ENCODE results near the gene ALDH7A1. TPM values are rescaled to one million over a fixed set of nuclear protein-coding genes. Genes with fewer than 3 reads are reported as not detected.

ALDH7A1 gene
- total RNA-seq, 1 experiment from 2014 or later = 148 TPM

GRCh38 chr5:126484253-126484652 lies 110.8 kb downstream of the ALDH7A1 start:
- H3K79me1 ChIP-seq (ENCODE audit: insufficient read depth, low read depth, low read length, poor library complexity, severe bottlenecking) = no peaks in the 10 kb centered on the region
- no peak overlapping the region for H4K8ac ChIP-seq (replicated peaks; ENCODE audit: insufficient read length, low read depth, low read length)
- no peak overlapping the region for H2BK12ac ChIP-seq (ENCODE audit: insufficient read length, low read depth, low read length)
- no peaks in the 10 kb centered on the region for H3K9me3 ChIP-seq (ENCODE audit: control insufficient read depth, low read depth, low read length)
- no peak overlapping the region for H2BK120ac ChIP-seq (ENCODE audit: low read depth, low read length, poor library complexity, severe bottlenecking)
- no peak overlapping the region for H3K27ac Mint-ChIP-seq
- DNase-seq = no peak
- H4K20me1 ChIP-seq (ENCODE audit: control insufficient read depth, insufficient read depth, insufficient read length) = no peaks in the 10 kb centered on the region
- H3K4me1 ChIP-seq (ENCODE audit: insufficient read depth, low read length) = no peaks in the 10 kb centered on the region
- peaks cover 3 to 12% of the 10 kb centered on the region in 2 experiments; a peak in 3 of 4 replicates for H3K4me1 Mint-ChIP-seq
- no peaks in the 10 kb centered on the region for H3K27me3 Mint-ChIP-seq (ENCODE audit: low read depth)
- H3K9me3 Mint-ChIP-seq = no peaks in the 10 kb centered on the region
- no peak overlapping the region for H2AFZ ChIP-seq (ENCODE audit: low read length)
- H2AK5ac ChIP-seq (ENCODE audit: insufficient read length, low read length) = no peak overlapping the region
- peaks cover 7 to 77% (median 52%) of the 10 kb centered on the region in 3 experiments; a peak in 6 of 7 replicates for H3K36me3 Mint-ChIP-seq (ENCODE audit: insufficient read depth in 1 of 3, low read depth in 3 of 3)
- no peak overlapping the region for H3K4me2 ChIP-seq (ENCODE audit: insufficient read depth, insufficient read length, low read length)
- no peak overlapping the region for H3K56ac ChIP-seq (ENCODE audit: insufficient read length, low read depth, low read length)
- H3K27ac ChIP-seq (ENCODE audit: insufficient read length, low read depth, low read length) = no peak overlapping the region
- no peaks in the 10 kb centered on the region for H3K27me3 ChIP-seq (ENCODE audit: insufficient read depth, low read length)
- no peak overlapping the region for H3K4ac ChIP-seq (ENCODE audit: low read depth, low read length)
- H4K91ac ChIP-seq (ENCODE audit: insufficient read length, low read depth, low read length) = no peak overlapping the region
- H4K5ac ChIP-seq (ENCODE audit: insufficient read length, low read depth, low read length) = no peak overlapping the region
- H2BK5ac ChIP-seq (ENCODE audit: insufficient read length, low read length) = no peak overlapping the region
- H3K23me2 ChIP-seq (ENCODE audit: insufficient read length, low read depth, low read length, poor library complexity, severe bottlenecking) = no peaks in the 10 kb centered on the region
- no CpG with 5 or more reads among the region's 2 CpGs for WGBS (ENCODE audit: extremely low coverage, insufficient read length, low lambda C conversion rate)
- no peaks in the 10 kb centered on the region for H3K79me2 ChIP-seq (ENCODE audit: insufficient read depth, low read length)
- H2BK15ac ChIP-seq (ENCODE audit: low read depth, low read length) = no peak overlapping the region
- TF ChIP-seq, protein P1, sequence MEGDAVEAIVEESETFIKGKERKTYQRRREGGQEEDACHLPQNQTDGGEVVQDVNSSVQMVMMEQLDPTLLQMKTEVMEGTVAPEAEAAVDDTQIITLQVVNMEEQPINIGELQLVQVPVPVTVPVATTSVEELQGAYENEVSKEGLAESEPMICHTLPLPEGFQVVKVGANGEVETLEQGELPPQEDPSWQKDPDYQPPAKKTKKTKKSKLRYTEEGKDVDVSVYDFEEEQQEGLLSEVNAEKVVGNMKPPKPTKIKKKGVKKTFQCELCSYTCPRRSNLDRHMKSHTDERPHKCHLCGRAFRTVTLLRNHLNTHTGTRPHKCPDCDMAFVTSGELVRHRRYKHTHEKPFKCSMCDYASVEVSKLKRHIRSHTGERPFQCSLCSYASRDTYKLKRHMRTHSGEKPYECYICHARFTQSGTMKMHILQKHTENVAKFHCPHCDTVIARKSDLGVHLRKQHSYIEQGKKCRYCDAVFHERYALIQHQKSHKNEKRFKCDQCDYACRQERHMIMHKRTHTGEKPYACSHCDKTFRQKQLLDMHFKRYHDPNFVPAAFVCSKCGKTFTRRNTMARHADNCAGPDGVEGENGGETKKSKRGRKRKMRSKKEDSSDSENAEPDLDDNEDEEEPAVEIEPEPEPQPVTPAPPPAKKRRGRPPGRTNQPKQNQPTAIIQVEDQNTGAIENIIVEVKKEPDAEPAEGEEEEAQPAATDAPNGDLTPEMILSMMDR (conservative IDR thresholded peaks at IDR 0.05) = no peak
- H3K14ac ChIP-seq (ENCODE audit: insufficient read depth, low read length) = no peak overlapping the region
- no peak overlapping the region for H3T11ph ChIP-seq (ENCODE audit: low read length)
- no peak overlapping the region for H3K23ac ChIP-seq (ENCODE audit: insufficient read length, low read depth, low read length)
- no peak overlapping the region for H3K9ac ChIP-seq (ENCODE audit: extremely low read depth, insufficient read length, low read length)
- H3K18ac ChIP-seq (ENCODE audit: insufficient read length, low read depth, low read length) = no peak overlapping the region
- H2BK20ac ChIP-seq (ENCODE audit: low read depth, low read length, poor library complexity, severe bottlenecking) = no peak overlapping the region
- no peak overlapping the region for H3K4me3 Mint-ChIP-seq
